Measurements from ENCODE around the gene ABCA13. TPM values are rescaled to one million over a fixed set of nuclear protein-coding genes. Genes with fewer than 3 reads are reported as not detected.

ABCA13 gene
- total RNA-seq, 1 experiment from 2014 or later = not detected

DNA sequence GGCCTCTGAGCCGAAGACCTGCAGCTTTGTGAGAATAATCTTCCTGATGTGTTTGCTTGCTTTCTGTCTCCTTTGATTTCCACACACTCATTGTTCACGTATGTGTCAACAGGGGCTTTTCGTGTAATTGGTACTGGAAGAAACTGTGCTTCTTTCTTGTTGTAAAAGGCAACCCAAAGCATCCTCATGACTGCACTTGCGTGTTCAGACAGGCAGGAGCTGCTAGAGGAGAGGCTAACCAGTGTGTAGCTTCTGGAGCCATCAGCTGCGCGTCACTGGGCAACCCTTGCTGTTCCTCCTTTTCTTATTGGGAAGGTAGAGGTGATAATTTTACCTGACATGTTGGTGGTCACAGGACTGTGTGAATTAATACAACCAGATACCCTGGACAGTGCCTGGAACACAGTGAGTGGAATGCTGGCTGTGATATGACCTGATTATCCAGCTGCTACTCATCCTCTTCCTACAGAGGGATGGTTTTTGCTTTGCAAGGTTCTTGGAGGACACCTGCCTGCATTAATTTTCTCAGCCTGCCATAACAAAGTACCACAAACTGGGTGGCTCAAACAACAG lies 213.0 kb downstream of the ABCA13 start:
- no peak overlapping the region for H3K9ac ChIP-seq (ENCODE audit: low read length)
- no peak overlapping the region for H3K4me3 ChIP-seq (replicated peaks in 1 of 2; ENCODE audit: low read depth in 1 of 2, low read length in 2 of 2)
- no peak overlapping the region for H3K27ac ChIP-seq (ENCODE audit: low read depth, low read length)
- ATAC-seq (no peak), DNase-seq (ENCODE audit: low read depth, low spot score) (no peak)
- no peaks in the 10 kb centered on the region for H4K20me1 ChIP-seq (ENCODE audit: insufficient read depth)
- POLR2A ChIA-PET = no interaction called here
- intact Hi-C loops (cut with micrococcal nuclease) = no loop called here
- TF ChIP-seq POLR2AphosphoS5 (IDR thresholded peaks at IDR 0.05; ENCODE audit: low read depth, low read length) = no peak
- TF ChIP-seq SIN3A (IDR thresholded peaks at IDR 0.05; ENCODE audit: low read depth) = no peak
- no peak for TF ChIP-seq SP1 (IDR thresholded peaks at IDR 0.05; ENCODE audit: low read depth)
- no peak for TF ChIP-seq CEBPB (IDR thresholded peaks at IDR 0.05; ENCODE audit: low read depth)
- TF ChIP-seq, protein P1, sequence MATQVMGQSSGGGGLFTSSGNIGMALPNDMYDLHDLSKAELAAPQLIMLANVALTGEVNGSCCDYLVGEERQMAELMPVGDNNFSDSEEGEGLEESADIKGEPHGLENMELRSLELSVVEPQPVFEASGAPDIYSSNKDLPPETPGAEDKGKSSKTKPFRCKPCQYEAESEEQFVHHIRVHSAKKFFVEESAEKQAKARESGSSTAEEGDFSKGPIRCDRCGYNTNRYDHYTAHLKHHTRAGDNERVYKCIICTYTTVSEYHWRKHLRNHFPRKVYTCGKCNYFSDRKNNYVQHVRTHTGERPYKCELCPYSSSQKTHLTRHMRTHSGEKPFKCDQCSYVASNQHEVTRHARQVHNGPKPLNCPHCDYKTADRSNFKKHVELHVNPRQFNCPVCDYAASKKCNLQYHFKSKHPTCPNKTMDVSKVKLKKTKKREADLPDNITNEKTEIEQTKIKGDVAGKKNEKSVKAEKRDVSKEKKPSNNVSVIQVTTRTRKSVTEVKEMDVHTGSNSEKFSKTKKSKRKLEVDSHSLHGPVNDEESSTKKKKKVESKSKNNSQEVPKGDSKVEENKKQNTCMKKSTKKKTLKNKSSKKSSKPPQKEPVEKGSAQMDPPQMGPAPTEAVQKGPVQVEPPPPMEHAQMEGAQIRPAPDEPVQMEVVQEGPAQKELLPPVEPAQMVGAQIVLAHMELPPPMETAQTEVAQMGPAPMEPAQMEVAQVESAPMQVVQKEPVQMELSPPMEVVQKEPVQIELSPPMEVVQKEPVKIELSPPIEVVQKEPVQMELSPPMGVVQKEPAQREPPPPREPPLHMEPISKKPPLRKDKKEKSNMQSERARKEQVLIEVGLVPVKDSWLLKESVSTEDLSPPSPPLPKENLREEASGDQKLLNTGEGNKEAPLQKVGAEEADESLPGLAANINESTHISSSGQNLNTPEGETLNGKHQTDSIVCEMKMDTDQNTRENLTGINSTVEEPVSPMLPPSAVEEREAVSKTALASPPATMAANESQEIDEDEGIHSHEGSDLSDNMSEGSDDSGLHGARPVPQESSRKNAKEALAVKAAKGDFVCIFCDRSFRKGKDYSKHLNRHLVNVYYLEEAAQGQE (IDR thresholded peaks at IDR 0.05; ENCODE audit: low read depth) = no peak
- TF ChIP-seq TCF7L2 (IDR thresholded peaks at IDR 0.05; ENCODE audit: borderline replicate concordance, extremely low read depth, insufficient read depth, insufficient read length) = no peak
- no peak for TF ChIP-seq POLR2A (IDR thresholded peaks at IDR 0.05; ENCODE audit: borderline replicate concordance, extremely low read depth, insufficient read depth, insufficient read length)
- no peak for TF ChIP-seq EZH2phosphoT487 (IDR thresholded peaks at IDR 0.05; ENCODE audit: borderline replicate concordance)
- TF ChIP-seq EZH2 (IDR thresholded peaks at IDR 0.05) = no peak
- no peak for TF ChIP-seq YY1 (IDR thresholded peaks at IDR 0.05; ENCODE audit: extremely low read depth, insufficient replicate concordance, low read depth, low read length)
- TF ChIP-seq, protein P2, sequence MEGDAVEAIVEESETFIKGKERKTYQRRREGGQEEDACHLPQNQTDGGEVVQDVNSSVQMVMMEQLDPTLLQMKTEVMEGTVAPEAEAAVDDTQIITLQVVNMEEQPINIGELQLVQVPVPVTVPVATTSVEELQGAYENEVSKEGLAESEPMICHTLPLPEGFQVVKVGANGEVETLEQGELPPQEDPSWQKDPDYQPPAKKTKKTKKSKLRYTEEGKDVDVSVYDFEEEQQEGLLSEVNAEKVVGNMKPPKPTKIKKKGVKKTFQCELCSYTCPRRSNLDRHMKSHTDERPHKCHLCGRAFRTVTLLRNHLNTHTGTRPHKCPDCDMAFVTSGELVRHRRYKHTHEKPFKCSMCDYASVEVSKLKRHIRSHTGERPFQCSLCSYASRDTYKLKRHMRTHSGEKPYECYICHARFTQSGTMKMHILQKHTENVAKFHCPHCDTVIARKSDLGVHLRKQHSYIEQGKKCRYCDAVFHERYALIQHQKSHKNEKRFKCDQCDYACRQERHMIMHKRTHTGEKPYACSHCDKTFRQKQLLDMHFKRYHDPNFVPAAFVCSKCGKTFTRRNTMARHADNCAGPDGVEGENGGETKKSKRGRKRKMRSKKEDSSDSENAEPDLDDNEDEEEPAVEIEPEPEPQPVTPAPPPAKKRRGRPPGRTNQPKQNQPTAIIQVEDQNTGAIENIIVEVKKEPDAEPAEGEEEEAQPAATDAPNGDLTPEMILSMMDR (IDR thresholded peaks at IDR 0.05 in 2 of 3, conservative IDR thresholded peaks at IDR 0.05 in 1 of 3; ENCODE audit: borderline replicate concordance in 1 of 3, insufficient read depth in 1 of 3, low read depth in 2 of 3, low read length in 2 of 3) = no peak
- no peak for TF ChIP-seq FOSL1 (IDR thresholded peaks at IDR 0.05; ENCODE audit: low read depth)
- TF ChIP-seq RAD21 (IDR thresholded peaks at IDR 0.05; ENCODE audit: low read depth) = no peak
- TF ChIP-seq, protein P3, sequence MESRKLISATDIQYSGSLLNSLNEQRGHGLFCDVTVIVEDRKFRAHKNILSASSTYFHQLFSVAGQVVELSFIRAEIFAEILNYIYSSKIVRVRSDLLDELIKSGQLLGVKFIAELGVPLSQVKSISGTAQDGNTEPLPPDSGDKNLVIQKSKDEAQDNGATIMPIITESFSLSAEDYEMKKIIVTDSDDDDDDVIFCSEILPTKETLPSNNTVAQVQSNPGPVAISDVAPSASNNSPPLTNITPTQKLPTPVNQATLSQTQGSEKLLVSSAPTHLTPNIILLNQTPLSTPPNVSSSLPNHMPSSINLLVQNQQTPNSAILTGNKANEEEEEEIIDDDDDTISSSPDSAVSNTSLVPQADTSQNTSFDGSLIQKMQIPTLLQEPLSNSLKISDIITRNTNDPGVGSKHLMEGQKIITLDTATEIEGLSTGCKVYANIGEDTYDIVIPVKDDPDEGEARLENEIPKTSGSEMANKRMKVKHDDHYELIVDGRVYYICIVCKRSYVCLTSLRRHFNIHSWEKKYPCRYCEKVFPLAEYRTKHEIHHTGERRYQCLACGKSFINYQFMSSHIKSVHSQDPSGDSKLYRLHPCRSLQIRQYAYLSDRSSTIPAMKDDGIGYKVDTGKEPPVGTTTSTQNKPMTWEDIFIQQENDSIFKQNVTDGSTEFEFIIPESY (IDR thresholded peaks at IDR 0.05; ENCODE audit: extremely low read depth, insufficient replicate concordance, low read length) = no peak
- no peak for TF ChIP-seq CBX3 (IDR thresholded peaks at IDR 0.05; ENCODE audit: low read depth)
- H3K9me2 ChIP-seq (ENCODE audit: insufficient read depth) = no peaks in the 10 kb centered on the region
- BruUV-seq (replicated peaks) = no TSS peak
- no peak overlapping the region for H2AFZ ChIP-seq (ENCODE audit: low read depth, low read length, poor library complexity, severe bottlenecking)
- no peaks in the 10 kb centered on the region for H3K79me2 ChIP-seq (ENCODE audit: insufficient read depth, low read length)
- RAD21 ChIA-PET (ENCODE audit: low non-redundant PET in 1 of 2, low total read pairs in 2 of 2, uncharacterized antibody in 2 of 2, unreplicated experiment in 2 of 2) = no interaction called here
- no peak overlapping the region for H3K4me2 ChIP-seq (ENCODE audit: low read length)
- H3K27me3 ChIP-seq (ENCODE audit: insufficient read depth, low read length) = no peaks in the 10 kb centered on the region
- CTCF ChIA-PET = no interaction called here
- H3K36me3 ChIP-seq (ENCODE audit: control insufficient read depth in 1 of 2, insufficient read depth in 2 of 2, low read length in 2 of 2) = no peaks in the 10 kb centered on the region
- H3K4me1 ChIP-seq (ENCODE audit: control insufficient read depth in 1 of 2, insufficient read depth in 2 of 2, low read length in 2 of 2) = no peaks in the 10 kb centered on the region
- no peaks in the 10 kb centered on the region for H3K9me3 ChIP-seq (ENCODE audit: control insufficient read depth in 1 of 2, insufficient read depth in 1 of 2, low read depth in 1 of 2, low read length in 2 of 2)
